ENCODE measurements around the gene KYAT1. TPM values are rescaled to one million over a fixed set of nuclear protein-coding genes. Genes with fewer than 3 reads are reported as not detected.
A peak's percentile ranks its signal among the peaks of the same experiment; 100 is the strongest.

The KYAT1 gene
- total and polyA plus RNA-seq, 2 of the 13 experiments (the other 11 are each of a cell fraction or from before 2014, with no cell fraction given) = 9.2 to 46.5 TPM

DNA sequence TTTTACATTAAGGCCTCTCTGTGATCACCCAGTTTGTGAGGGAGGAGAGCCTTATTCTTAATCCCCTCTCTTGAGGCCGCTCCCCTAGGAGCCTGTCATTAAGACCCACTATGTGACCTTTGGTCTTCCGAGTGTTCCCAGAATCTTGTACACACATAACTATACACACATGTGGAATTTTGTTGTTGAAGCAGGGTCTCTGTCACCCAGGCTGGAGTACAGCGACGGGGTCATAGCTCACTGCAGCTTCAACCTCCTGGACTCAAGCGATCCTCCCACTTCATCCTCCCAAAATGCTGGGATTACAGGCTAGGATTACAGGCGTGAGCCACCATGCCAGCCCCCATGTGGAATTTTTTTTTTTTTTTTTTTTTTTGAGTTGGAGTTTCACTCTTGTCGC, 24.2 kb upstream of the KYAT1 start (continued):
- TF ChIP-seq, protein P1, sequence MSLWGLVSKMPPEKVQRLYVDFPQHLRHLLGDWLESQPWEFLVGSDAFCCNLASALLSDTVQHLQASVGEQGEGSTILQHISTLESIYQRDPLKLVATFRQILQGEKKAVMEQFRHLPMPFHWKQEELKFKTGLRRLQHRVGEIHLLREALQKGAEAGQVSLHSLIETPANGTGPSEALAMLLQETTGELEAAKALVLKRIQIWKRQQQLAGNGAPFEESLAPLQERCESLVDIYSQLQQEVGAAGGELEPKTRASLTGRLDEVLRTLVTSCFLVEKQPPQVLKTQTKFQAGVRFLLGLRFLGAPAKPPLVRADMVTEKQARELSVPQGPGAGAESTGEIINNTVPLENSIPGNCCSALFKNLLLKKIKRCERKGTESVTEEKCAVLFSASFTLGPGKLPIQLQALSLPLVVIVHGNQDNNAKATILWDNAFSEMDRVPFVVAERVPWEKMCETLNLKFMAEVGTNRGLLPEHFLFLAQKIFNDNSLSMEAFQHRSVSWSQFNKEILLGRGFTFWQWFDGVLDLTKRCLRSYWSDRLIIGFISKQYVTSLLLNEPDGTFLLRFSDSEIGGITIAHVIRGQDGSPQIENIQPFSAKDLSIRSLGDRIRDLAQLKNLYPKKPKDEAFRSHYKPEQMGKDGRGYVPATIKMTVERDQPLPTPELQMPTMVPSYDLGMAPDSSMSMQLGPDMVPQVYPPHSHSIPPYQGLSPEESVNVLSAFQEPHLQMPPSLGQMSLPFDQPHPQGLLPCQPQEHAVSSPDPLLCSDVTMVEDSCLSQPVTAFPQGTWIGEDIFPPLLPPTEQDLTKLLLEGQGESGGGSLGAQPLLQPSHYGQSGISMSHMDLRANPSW (CRISPR knock-in tag; IDR thresholded peaks at IDR 0.05; ENCODE audit: borderline replicate concordance) = 0 out of 2 replicates have a peak, but pooled peaks have one; percentile 41
- TF ChIP-seq CHD4 (IDR thresholded peaks at IDR 0.05; ENCODE audit: borderline replicate concordance, low read length) = no peak
- TF ChIP-seq ZNF263 (CRISPR knock-in tag; IDR thresholded peaks at IDR 0.05) = peak; percentile 93
- TF ChIP-seq RBAK (CRISPR knock-in tag; IDR thresholded peaks at IDR 0.05) = no peak
- TF ChIP-seq GATAD2A (CRISPR knock-in tag; IDR thresholded peaks at IDR 0.05) = peak; percentile 52; the same call in 1 of the 2 replicates
- no peak for TF ChIP-seq ATF7-NPFF (CRISPR knock-in tag; IDR thresholded peaks at IDR 0.05; ENCODE audit: low read depth)
- no peak for TF ChIP-seq CHCHD3 (CRISPR knock-in tag; IDR thresholded peaks at IDR 0.05)
- TF ChIP-seq SOX5 (CRISPR knock-in tag; IDR thresholded peaks at IDR 0.05; ENCODE audit: borderline replicate concordance) = peak; percentile 32; the same call in 1 of the 2 replicates
- no peak for TF ChIP-seq FOSL2 (CRISPR knock-in tag; IDR thresholded peaks at IDR 0.05)
- no peak for TF ChIP-seq NRL (CRISPR knock-in tag; IDR thresholded peaks at IDR 0.05; ENCODE audit: borderline replicate concordance)
- TF ChIP-seq, protein P2, sequence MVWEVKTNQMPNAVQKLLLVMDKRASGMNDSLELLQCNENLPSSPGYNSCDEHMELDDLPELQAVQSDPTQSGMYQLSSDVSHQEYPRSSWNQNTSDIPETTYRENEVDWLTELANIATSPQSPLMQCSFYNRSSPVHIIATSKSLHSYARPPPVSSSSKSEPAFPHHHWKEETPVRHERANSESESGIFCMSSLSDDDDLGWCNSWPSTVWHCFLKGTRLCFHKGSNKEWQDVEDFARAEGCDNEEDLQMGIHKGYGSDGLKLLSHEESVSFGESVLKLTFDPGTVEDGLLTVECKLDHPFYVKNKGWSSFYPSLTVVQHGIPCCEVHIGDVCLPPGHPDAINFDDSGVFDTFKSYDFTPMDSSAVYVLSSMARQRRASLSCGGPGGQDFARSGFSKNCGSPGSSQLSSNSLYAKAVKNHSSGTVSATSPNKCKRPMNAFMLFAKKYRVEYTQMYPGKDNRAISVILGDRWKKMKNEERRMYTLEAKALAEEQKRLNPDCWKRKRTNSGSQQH (CRISPR knock-in tag; IDR thresholded peaks at IDR 0.05; ENCODE audit: low read depth) = no peak
- TF ChIP-seq ZNF619 (CRISPR knock-in tag; IDR thresholded peaks at IDR 0.05) = no peak
- TF ChIP-seq ZNF550 (CRISPR knock-in tag; IDR thresholded peaks at IDR 0.05; ENCODE audit: borderline replicate concordance) = no peak
- 0 out of 2 replicates have a peak, but pooled peaks have one; percentile 22 for TF ChIP-seq MEF2D (CRISPR knock-in tag; IDR thresholded peaks at IDR 0.05)
- peak; percentile 86 for TF ChIP-seq HNF4A (CRISPR knock-in tag; IDR thresholded peaks at IDR 0.05)
- TF ChIP-seq, protein P3, sequence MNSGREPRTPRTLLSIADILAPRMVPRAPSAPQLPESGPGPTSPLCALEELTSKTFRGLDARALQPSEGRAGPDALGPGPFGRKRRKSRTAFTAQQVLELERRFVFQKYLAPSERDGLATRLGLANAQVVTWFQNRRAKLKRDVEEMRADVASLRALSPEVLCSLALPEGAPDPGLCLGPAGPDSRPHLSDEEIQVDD (CRISPR knock-in tag; IDR thresholded peaks at IDR 0.05; ENCODE audit: borderline replicate concordance) = no peak
- TF ChIP-seq FIP1L1 (IDR thresholded peaks at IDR 0.05; ENCODE audit: borderline replicate concordance, insufficient read depth, low read depth, low read length) = no peak
- TF ChIP-seq, protein P4, sequence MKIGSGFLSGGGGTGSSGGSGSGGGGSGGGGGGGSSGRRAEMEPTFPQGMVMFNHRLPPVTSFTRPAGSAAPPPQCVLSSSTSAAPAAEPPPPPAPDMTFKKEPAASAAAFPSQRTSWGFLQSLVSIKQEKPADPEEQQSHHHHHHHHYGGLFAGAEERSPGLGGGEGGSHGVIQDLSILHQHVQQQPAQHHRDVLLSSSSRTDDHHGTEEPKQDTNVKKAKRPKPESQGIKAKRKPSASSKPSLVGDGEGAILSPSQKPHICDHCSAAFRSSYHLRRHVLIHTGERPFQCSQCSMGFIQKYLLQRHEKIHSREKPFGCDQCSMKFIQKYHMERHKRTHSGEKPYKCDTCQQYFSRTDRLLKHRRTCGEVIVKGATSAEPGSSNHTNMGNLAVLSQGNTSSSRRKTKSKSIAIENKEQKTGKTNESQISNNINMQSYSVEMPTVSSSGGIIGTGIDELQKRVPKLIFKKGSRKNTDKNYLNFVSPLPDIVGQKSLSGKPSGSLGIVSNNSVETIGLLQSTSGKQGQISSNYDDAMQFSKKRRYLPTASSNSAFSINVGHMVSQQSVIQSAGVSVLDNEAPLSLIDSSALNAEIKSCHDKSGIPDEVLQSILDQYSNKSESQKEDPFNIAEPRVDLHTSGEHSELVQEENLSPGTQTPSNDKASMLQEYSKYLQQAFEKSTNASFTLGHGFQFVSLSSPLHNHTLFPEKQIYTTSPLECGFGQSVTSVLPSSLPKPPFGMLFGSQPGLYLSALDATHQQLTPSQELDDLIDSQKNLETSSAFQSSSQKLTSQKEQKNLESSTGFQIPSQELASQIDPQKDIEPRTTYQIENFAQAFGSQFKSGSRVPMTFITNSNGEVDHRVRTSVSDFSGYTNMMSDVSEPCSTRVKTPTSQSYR (CRISPR knock-in tag; IDR thresholded peaks at IDR 0.05; ENCODE audit: borderline replicate concordance) = no peak
- no peak for TF ChIP-seq ZNF720 (CRISPR knock-in tag; IDR thresholded peaks at IDR 0.05)
- no peak for TF ChIP-seq ZNF296 (CRISPR knock-in tag; conservative IDR thresholded peaks at IDR 0.05)
- TF ChIP-seq BCL6 (CRISPR knock-in tag; IDR thresholded peaks at IDR 0.05) = no peak
- TF ChIP-seq FOXK1 (CRISPR knock-in tag; IDR thresholded peaks at IDR 0.05; ENCODE audit: borderline replicate concordance, low read depth) = no peak
- TF ChIP-seq ZNF670 (CRISPR knock-in tag; IDR thresholded peaks at IDR 0.05; ENCODE audit: borderline replicate concordance) = no peak
